Esophagus squamous epithelium (tissue), 4 donors: ENCODE measurements around the gene RNF123.

Experiments used
- POLR2A ChIP-seq, 4 donors: fragments of 450-650 bp; IDR thresholded peaks; one replicate each; pipeline ENCODE4 v1.6.1; 2017; ENCODE audit warnings: antibody characterized with exemption in 4 of 4, mild to moderate bottlenecking in 4 of 4, moderate library complexity in 3 of 4
- TF ChIP-seq, protein P1 (sequence below), 6 experiments: fragments of 450-650 bp in 4 of 6; fragments of 200-600 bp in 2 of 6; sonication (generic) in 2 of 6; IDR thresholded peaks; one replicate each; pipeline ENCODE4 v1.5.1; 2016 to 2019; ENCODE audit warnings: antibody characterized with exemption in 6 of 6, mild to moderate bottlenecking in 4 of 6, moderate library complexity in 4 of 6

DNA sequence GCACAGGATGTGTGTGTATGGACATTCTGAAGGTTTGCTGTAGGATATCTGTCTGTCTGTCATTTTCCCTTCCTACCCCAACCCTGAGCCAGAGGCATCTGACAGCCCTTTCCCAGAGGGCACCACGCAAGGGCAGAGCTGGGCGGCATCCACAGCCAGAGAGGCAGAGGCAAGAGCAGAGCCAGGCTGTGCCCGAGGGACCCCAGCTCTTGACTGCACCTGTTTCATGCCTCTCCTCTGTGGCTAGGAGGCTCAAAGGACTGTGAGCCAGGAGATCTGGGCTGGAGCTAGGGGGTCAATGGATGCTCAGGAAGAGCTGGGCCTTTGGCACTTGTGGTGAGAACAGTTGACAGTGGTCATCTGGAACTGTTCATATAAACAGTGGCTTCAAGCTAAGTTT is 20.0 kb upstream of the RNF123 start:
- no peak for TF ChIP-seq POLR2A (IDR thresholded peaks at IDR 0.05)
- TF ChIP-seq, protein P1, sequence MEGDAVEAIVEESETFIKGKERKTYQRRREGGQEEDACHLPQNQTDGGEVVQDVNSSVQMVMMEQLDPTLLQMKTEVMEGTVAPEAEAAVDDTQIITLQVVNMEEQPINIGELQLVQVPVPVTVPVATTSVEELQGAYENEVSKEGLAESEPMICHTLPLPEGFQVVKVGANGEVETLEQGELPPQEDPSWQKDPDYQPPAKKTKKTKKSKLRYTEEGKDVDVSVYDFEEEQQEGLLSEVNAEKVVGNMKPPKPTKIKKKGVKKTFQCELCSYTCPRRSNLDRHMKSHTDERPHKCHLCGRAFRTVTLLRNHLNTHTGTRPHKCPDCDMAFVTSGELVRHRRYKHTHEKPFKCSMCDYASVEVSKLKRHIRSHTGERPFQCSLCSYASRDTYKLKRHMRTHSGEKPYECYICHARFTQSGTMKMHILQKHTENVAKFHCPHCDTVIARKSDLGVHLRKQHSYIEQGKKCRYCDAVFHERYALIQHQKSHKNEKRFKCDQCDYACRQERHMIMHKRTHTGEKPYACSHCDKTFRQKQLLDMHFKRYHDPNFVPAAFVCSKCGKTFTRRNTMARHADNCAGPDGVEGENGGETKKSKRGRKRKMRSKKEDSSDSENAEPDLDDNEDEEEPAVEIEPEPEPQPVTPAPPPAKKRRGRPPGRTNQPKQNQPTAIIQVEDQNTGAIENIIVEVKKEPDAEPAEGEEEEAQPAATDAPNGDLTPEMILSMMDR (IDR thresholded peaks at IDR 0.05): no peak
